ENCODE results near the gene RAB14.

Gene RAB14

DNA sequence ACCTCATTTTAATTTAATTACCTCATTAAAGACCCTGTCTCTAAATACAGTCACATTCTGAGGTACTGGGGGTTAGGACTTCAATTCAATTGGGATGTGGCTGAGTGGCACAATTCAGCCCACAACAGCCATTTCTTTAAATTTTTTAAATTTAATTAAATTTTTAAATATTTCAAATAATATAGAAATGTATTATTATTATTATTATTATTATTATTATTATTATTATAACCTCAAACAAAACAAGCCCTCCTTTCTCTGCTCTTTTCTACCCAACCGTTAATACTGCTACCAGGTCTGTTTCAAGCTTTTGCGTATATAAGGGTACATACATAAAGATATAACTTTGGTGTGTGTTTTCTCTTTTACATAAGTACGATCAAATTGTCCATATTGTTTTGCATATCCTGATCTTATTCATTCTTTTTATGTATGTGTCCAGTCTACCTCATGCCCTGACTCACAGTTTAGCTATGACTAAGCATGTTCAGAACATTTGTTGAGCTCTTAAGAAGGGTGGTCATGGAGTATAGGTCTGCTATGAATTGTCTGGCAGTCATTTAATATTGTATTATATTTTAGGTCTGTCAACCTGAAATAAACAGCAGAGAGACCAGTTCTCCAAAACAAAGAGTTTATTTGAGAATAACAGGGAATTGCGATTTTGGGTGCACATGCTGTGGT is 16.1 kb upstream of the RAB14 start:
- ChIA-PET CTCF (interaction anchor here (0.6 to 1.2 kb wide), 4 partner anchors 15 to 1654 kb away, joined by 3 to 8 read pairs (median 4); no protein-coding TSS in a partner anchor), POLR2A (ENCODE audit: low non-redundant PET) (no interaction called here)
- DNase-seq (ENCODE audit: low spot score): peak; percentile 60
- H3K27ac ChIP-seq: no peak overlapping the region
- TF ChIP-seq, protein P1, sequence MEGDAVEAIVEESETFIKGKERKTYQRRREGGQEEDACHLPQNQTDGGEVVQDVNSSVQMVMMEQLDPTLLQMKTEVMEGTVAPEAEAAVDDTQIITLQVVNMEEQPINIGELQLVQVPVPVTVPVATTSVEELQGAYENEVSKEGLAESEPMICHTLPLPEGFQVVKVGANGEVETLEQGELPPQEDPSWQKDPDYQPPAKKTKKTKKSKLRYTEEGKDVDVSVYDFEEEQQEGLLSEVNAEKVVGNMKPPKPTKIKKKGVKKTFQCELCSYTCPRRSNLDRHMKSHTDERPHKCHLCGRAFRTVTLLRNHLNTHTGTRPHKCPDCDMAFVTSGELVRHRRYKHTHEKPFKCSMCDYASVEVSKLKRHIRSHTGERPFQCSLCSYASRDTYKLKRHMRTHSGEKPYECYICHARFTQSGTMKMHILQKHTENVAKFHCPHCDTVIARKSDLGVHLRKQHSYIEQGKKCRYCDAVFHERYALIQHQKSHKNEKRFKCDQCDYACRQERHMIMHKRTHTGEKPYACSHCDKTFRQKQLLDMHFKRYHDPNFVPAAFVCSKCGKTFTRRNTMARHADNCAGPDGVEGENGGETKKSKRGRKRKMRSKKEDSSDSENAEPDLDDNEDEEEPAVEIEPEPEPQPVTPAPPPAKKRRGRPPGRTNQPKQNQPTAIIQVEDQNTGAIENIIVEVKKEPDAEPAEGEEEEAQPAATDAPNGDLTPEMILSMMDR (conservative IDR thresholded peaks at IDR 0.05; ENCODE audit: low read depth): no peak

DNA sequence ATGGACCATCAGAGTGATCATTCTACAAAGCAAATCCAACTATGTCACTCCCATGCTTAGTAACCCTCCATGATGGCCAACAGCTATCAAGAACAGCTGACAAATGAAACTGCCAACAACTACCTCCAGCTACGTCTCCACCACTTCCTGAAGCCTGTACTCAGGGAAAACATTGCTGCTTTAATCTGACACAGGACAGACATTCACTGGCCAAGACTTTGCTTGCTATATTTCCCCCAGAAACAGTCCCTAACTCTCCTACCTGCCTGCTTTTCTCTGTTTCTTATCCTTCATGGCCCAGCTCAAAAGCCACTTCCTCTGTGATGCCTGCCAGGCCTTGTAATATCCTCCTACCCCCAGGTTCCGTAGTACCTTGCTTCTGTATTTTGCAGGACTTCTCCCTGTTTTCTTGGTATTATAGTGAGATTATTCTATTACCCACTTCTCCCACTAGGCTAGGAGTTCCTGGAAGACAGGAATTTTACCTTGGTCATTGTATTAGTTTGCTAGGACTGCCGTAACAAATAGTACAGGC is 14.7 kb upstream of the RAB14 start:
- POLR2A ChIA-PET (ENCODE audit: low non-redundant PET): interaction anchor here (0.6 kb wide), 1 partner anchor 61 kb away, joined by 5 read pairs; no protein-coding TSS in a partner anchor
- no peak overlapping the region for H3K27ac ChIP-seq
- DNase-seq (ENCODE audit: low spot score): no peak
- CTCF ChIA-PET: interaction anchor here (1.0 kb wide), 1 partner anchor 104 kb away, joined by 3 read pairs; no protein-coding TSS in a partner anchor
- TF ChIP-seq, protein P1 (conservative IDR thresholded peaks at IDR 0.05; ENCODE audit: low read depth): no peak

DNA sequence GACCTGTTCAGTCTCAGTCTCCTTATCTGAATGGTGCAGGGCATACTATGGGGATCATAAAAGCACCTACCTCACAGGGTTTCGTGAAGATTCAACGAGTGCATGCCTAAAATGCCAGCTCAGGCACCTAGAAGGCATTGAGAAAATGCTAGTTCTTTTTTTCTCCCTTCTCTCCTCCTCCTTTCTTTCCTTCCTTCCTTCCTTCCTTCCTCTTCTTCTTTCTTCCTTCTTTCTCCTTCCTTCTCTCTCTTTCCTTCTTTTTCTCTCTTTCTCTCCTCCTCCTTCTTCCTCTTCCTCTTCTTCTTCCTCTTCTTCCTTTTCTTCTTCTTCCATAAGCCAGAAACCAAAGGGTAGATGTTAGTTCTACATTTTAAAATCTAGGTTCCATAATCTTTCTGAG is 12.3 kb upstream of the RAB14 start:
- ChIA-PET POLR2A (ENCODE audit: low non-redundant PET) (interaction anchor here (1.4 kb wide), 1 partner anchor 12 kb away, joined by 3 read pairs; the partner anchor contains the start of gene RAB14), CTCF (interaction anchor here (0.6 to 3.3 kb wide), 16 partner anchors 9 to 499 kb away, joined by 3 to 30 read pairs (median 7); partner anchors contain the start of gene RAB14)
- TF ChIP-seq, protein P1 (conservative IDR thresholded peaks at IDR 0.05; ENCODE audit: low read depth): no peak
- no peak overlapping the region for H3K27ac ChIP-seq
- no peak for DNase-seq (ENCODE audit: low spot score)

DNA sequence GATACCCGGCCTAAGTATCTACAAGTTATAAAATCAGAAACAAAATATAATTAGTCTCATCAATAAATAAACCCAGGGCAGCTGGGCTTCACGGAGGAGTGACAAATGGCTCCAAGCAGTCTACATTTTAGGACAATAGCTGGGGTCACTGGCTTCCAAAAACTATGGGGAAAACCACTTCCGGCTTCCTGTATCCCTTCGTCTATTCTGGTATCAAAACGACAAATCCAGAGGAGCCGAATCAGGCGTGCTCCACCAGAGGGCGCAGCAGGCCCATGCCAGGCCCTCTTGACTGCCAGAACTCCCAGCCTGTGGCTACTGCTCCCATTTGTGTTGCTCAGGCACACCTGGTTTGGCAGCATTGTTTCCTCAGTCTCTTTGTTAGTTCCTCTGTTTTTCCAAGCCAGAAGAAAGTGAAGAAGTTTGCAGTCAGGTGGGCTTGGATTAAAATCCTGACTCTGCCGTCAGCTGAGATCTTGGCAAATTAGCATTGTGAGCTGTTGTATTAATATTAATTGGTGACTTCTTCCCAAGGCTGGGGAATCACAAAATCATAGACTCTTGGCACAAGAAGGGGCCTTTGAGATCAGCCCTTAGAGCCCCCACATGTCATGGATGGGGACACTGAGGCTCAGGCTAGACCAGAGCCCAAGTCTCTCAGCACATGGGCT is 11.6 kb upstream of the RAB14 start:
- CTCF ChIA-PET: interaction anchor here (0.5 to 3.3 kb wide), 29 partner anchors 8 to 868 kb away, joined by 3 to 30 read pairs (median 4); partner anchors contain the start of genes GSN and RAB14
- peak overlapping the region; percentile 27; the same call in 1 of the 2 replicates for H3K27ac ChIP-seq
- peak; percentile 93 for DNase-seq (ENCODE audit: low spot score)
- TF ChIP-seq, protein P1 (conservative IDR thresholded peaks at IDR 0.05; ENCODE audit: low read depth): peak; percentile 99
- POLR2A ChIA-PET (ENCODE audit: low non-redundant PET): interaction anchor here (1.4 kb wide), 1 partner anchor 12 kb away, joined by 3 read pairs; the partner anchor contains the start of gene RAB14

DNA sequence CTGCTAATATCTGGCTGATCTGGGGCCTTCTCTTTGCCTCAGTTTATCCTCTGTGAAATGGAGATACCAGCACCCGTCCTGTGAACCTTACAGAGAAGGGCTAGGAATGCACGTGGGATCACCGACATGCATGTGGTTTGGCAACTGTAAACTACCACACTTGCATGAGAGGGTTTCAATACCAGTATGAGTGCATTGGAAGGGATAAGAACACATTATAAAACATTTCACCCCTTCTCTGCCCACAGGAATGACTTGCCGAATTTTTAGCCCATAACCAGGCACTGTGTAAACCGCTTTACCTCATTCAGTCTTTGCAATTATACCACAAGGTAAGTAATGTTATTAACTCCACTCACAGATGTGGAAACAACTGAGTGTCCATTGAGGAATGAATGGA is 8.9 kb upstream of the RAB14 start:
- H3K27ac ChIP-seq: no peak overlapping the region
- no peak for DNase-seq (ENCODE audit: low spot score)
- TF ChIP-seq, protein P1 (conservative IDR thresholded peaks at IDR 0.05; ENCODE audit: low read depth): no peak
- ChIA-PET CTCF (interaction anchor here (0.6 to 1.9 kb wide), 3 partner anchors 12 to 175 kb away, joined by 3 to 8 read pairs (median 8); no protein-coding TSS in a partner anchor), POLR2A (ENCODE audit: low non-redundant PET) (no interaction called here)

DNA sequence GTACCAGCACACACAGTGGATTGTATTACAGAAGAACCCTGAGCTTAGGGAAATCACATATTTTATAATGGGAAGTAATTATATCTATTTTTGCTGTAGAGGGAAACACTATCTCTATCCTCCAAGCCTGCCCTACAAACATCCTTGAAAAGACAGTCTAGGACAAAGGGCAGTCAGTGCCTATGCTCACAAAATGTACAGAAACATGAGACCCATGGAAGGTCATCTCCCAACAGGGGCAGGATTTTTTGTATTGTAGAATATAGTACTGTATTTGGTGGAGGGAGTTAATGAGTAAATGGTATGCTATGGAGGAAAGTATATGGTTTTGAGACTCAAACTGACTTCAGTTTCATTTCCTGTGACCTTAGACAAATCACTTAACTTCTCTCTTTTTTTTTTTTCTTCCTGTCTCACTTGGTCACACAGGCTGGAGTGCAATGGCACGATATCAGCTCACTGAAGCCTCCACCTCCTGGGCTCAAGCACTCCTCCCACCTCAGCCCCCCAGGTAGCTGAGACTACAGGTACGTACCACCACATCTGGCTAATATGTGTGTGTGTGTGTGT is 5.8 kb upstream of the RAB14 start:
- no peak overlapping the region for H3K27ac ChIP-seq
- ChIA-PET CTCF (interaction anchor here (0.6 to 0.7 kb wide), 2 partner anchors 58 to 331 kb away, joined by 3 to 5 read pairs; no protein-coding TSS in a partner anchor), POLR2A (ENCODE audit: low non-redundant PET) (no interaction called here)
- no peak for DNase-seq (ENCODE audit: low spot score)
- TF ChIP-seq, protein P1 (conservative IDR thresholded peaks at IDR 0.05; ENCODE audit: low read depth): no peak
